Hematopoietic multipotent progenitor cell (in vitro differentiated cells): Measurements from ENCODE around the gene NEAT1. TPM values are rescaled to one million over a fixed set of nuclear protein-coding genes. Genes with fewer than 3 reads are reported as not detected.

Source experiments
- DNase-seq, 3 donors: peaks; one replicate each; pipeline ENCODE4 v3.0.0-alpha.2; 2011 to 2015; ENCODE audit warnings: low read depth in 2 of 3, low spot score in 2 of 3
- total RNA-seq: library from RNA; depleted of rRNA; stranded (reverse); fragments of >200 nt; gene quantifications from one replicate; pipeline ENCODE4 v1.2.3, GENCODE V29; 2012

Gene NEAT1
- total RNA-seq: 102 TPM

DNA sequence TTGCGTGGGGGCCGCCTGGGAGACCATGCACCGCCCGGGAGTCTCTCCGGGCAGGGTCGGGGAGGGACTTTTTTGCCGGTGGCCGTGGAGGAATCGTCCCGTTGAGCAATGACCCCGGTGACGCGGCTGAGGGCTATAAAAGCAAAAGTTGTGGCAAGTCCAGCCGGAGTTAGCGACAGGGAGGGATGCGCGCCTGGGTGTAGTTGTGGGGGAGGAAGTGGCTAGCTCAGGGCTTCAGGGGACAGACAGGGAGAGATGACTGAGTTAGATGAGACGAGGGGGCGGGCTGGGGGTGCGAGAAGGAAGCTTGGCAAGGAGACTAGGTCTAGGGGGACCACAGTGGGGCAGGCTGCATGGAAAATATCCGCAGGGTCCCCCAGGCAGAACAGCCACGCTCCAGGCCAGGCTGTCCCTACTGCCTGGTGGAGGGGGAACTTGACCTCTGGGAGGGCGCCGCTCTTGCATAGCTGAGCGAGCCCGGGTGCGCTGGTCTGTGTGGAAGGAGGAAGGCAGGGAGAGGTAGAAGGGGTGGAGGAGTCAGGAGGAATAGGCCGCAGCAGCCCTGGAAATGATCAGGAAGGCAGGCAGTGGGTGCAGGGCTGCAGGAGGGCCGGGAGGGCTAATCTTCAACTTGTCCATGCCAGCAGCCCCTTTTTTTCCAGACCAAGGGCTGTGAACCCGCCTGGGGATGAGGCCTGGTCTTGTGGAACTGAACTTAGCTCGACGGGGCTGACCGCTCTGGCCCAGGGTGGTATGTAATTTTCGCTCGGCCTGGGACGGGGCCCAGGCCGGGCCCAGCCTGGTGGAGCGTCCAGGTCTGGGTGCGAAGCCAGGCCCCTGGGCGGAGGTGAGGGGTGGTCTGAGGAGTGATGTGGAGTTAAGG, at the start of gene NEAT1:
Gene NEAT1, plus strand, starts transcription at position 166 of the 883 bp plus-strand sequence.
- DNase-seq: peak; percentile 82 to 94 (median 94)

DNA sequence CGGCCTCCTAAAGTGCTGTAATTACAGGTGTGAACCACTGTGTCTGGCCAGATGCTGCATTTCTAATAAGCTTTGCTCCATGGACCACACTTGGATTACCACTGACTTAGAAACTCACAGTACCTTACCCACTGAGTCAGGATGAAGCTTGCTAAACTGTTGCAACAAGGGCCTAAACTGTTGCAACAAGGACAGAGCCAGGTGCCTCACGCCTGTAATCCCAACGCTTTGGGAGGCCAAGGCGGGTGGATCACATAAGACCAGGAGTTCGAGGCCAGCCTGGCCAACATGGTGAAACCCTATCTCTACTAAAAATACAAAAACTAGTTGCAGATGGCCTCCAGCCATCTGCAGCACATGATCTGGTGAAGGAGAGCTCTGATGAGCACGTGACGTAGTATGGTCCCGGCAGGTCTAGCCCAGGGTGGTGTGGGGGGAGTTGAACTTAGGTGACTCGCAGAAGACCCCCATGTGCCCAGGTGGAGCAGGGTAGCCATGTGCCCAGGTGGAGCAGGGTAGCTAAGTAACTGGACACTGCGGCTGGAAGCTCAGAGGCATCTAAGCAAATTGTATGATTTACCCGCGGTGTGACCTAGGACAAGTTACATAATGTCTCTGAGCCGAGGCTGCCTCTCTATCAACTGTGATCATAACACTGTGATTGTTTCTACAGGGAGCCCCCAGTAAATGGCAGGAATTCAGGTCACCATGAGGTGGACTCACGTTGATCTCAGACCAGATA, 48.6 kb upstream of the NEAT1 start:
- no peak for DNase-seq

DNA sequence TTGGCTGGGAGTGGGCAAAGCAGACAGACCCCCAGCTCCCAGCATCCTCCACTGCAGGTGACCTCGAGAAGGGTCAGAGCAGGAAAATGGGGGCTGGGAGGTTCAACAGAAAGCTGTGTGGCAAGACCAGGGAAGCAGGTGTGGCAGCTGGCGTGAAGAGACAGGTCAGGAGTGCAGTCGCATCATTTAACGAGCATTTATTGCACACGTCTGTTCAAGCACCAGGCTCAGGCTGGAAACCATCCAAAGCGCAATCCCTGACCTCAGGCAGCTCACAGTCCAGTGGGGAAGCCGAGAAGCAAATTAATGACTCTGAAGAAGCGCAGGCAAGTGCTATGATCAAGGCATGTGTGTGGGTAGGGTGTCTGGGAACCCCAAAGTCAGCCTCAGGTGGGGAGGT, 47.6 kb upstream of the NEAT1 start:
- no peak for DNase-seq

DNA sequence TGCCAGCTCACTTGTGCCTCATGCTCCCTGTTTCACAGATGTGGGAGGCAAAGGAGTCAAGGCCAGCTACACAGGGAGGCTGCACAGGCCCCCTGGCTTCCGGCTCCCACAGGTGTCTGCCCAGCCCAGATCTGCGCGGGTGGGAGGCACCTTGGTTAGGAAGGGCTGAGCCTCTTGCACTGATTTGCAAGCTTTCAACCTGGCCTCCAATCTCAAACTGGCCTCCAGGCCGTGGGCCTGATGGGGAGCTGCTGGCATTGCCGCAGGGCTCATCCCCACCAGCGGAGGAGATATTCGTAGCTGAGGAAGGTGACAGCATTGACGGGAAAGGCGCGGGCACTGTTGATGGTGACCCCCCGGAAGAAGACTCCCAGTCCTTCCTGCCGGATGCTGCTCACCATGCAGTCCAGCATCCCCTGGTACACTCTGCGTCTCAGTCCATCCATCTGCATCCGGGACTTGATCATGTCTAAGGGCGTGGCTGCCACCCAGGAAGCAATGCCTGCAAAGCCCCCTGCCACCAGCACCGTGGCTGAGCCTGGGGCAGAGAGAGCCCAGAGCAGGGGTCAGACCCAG, 46.4 kb upstream of the NEAT1 start:
- no peak for DNase-seq

DNA sequence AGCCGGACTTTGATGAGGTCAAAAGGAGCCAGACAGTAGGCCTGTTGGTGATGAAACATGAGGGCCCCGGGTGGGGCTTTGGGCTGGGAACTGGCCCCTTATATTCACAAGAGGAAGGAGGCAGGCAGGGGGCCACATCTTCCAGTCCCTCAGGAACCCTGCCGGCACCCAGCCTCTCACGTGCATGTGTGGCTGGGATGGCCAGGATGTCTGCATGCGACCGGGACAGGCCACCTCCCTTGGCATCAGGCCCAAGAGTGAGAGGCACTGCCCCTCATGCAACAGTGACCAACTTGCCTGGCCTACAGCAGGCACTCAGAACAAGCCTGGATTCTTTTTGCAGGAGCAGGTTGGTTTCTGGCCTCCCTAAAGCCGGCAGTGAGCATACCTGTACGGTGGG, 45.6 kb upstream of the NEAT1 start:
- no peak for DNase-seq

DNA sequence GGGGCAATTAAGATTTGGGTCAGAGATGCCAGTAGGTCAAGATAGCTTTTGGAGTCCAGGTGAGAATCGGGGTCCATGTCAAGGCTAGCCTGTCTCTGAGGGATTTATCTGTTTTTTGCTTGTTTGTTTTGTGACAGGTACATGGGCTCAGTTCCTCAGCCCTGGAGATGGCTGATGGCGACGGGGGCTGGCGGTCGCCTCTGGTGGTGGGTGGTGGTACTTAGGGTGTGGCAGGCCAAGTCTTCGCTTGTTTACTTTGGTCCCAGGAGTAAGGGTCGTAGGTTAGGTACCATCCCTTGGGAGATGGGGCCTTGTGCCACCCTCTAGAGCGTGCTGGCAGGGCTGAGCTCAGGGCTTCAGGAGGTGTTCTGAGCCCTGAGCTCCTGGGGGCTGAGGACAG, 44.8 kb upstream of the NEAT1 start:
- peak in 1 of 3 donors; percentile 33 for DNase-seq

DNA sequence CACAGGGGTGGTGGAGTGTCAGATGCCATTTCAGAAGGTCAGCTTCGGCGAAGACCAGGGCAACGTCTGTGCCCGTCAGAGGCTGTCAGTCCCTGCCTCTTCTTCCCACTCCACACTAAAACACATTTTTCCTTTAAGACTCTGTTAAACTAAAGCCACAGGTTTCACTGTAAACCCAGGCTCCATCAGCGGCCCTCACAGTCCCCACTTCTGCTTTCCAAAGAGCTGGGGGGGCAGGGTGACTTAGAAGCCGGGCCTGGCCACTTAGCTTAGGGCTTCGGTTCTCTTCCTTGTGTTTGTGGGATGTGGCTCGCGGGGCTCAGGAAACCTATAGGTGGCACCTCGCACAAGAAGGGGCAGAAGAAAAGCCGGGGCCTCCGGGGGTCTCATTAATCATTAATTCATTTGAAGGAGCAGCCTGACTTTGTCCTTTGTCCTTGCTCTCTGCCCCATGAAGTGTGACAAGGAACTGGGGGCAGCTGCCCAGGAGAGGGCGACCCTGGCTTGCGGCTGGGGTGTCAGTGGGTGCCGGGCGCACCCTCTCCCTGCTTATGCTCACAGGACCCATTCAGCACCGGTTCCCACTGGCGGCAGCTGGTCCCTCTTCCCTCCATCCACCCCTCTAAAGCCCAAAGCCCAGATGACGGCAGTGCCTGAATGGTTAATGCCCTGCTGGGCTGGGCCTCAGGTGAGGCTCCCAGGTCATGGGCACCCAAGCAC, 44.2 kb upstream of the NEAT1 start:
- peak in 2 of 3 donors; percentile 68 to 85 for DNase-seq

DNA sequence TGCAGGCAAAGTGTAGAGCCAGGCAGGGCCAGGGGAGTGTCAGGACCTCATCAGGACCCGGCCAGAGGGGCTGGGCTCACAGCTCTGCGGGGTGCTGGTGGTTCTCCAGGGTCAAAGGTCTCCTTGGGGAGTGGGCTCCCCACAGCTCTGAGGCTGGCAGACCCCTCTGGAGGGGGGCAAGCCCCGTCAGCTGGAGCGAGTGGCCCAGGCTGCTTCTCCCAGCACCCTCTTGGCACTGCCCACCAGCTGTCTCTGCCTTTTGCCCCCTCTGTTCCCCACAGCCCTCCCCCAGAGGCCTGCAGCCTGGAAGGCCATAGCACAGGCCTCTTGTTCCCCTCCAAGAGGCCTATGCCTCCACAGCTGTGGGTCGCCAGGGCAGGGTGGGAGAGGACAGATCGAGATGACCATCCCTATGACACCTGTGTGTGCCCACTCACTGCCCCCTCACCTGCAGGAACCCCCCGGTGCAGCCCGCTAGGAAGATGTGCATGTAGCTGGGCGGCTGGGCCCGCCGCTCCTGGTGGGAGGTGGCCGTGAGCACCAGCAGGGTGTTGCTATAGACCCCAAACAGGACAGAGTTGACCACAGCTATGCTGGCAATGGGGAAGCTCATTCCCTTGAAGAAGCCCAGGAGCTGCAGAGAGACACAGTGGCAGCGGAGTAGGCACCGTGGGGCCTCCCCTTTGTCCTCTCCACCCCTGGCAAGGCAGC, 43.5 kb upstream of the NEAT1 start:
- no peak for DNase-seq

DNA sequence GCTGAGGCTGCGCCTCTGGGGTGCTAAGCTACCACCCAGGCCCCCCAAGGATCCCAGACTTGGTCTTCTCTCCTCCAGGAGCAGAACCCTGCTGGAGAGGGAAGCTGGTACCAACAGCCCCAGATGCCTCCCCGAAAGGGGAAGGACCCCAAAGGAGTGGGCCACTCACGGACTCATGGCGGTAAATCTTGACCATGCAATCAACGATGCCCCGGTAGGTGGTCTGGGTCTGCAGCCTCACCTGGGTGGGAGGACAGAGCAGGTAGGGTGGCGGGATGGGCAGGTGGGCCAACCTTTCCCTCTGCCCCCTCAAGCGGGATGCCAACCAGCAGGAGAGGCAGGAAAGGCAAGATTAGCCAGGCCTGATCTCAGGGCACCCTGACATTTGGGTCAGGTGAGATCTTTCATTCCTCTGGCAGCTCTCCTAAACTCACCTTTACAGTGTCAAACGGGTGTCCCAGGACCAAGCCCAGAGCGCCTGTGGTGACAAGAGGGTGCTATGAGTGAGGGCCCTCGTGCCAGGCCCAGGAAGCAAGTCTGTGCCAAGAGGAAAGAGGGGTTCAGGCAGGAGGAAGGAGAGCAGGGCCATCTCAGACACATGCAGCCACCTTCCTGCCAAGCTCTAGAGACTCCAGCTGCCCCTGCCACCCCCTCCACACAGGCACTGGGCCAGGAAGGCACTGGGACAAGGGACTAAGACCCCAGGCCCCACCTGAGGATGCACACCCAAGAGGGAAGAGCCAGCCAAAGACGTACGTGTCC, 42.7 kb upstream of the NEAT1 start:
- DNase-seq: no peak

DNA sequence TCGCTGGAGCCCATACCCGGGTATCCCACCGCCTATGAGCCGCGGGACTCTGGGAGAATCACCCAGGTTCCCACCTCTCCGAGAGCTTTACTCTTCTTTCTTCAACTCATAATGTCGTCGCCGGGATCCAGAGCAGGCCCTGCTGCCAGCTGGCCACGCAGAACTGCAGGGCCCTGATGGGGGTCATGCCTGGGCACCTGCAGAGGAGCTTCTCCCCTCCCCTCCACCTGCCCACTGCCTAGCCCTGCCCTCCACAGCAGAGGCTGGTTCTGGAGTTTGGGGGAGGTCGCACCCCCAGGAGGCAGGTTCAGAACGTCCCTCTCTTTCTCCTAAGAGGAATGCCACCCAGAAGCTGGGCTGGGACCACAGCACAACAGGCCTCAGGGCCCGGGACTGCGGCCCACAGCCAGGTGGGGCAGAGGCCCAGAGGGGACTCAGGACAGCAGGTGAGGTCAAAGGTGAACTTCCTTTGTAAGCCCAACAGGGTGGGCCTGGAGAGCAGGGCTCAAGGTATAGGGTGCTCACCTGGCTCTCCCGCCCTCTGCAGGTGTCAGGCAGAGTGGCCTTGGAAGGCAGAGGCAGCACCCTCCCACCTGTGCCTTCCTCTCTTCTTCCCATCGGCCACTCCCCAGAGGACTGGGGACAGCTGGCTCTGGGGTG, 42.0 kb upstream of the NEAT1 start:
- no peak for DNase-seq

DNA sequence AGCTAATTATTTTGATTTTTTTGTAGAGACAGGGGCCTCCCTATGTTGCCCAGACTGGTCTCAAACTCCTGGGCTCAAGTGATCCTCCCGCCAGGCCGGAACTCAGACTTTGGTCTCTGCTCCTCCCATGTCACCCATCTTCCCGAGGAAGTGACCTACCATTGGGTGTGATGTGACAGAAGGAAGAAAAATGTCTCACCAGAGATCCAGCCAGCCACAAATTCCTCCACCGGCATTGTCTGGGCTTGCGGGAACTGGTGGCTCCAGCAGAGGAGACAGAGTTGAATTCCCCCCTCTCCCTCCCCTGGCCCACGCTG, 40.9 kb upstream of the NEAT1 start:
- DNase-seq: no peak

DNA sequence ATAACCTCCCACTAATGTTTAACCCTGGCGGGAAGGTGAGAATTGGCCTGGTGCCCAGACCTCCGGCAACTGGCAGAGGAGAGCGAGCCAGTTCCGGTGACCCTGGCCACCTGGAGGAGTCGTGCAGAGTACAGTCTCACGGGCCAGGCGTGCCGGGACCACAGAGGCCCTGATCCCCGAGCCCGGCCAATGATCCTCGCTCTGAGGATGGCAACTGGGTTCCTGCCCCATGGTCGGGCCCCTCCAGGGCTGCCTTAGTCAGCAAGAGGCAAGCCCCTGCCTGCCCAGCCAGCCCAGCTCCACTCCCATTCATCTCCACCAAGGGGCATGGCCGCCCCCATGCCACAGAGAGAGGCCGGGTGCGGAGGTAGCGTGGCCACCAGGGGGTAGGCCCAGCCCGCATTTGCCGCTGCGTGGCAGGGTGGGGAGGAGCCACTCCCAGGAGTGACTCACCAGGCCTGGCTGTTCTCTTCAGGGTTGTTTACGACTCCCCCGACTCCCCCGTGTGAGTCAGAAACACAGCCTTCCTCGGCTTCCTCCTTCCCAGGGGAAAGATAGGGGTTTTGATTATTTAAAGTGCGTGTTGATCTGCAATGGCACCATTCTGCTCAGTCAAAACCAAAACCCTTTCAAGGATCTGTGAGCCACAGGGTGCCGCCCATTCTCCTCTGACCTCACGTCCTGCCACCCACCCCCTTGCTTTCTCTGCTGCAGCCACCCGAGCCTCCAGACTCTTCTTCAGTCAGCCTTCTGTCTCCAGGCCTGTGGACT, 40.4 kb upstream of the NEAT1 start, which contains the start of gene SLC25A45:
Gene SLC25A45, minus strand, starts transcription at position 614 of the 771 bp plus-strand sequence. CDS start 695 bp downstream, outside the sequence.
- DNase-seq: peak; percentile 77 to 96 (median 95)

DNA sequence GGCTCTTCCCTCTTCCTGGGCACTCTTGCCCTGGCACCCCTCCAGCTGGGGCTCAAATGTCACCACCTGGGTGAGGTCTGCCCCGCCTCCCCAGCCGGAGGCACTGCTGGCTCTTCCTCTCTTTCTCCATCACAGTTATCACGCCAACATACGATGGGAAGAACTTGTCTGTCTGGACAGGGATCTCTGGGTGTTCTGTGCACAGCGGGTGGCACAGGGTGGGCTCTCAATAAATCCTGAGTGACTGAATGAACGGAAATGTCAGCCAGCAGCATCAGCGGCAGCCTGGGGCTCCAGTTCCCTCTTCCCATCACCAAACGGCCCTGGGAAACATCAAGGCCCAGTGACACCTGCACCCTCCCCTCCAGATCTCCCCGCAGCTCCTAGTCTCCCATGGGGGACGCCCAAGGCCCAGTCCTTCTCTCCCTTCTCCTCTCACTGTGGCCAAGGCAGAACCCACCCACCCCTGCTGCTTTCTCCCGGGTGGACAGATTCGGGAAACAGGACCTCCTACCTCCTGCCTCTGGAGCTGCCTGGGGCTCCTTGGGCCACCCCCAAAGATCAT, 39.7 kb upstream of the NEAT1 start:
- DNase-seq: no peak

DNA sequence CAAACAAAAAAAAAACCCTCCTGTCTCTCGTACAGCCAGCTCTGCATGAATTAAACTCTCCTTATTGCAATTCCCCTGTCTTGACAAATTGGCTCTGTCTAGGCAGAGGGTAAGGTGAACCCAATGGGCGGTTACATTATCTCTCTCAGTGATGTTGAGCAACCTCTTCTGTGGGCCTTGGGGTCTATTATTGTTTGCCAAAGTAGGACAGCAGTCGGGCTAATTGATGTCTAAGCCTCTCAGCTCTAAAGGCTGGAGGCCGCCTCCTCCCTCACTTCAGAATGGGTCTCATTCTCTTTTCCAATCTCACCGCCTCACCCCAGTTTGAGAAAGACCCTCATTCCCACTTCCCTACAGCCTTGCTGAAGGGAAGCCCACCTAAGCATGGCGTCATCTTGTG, 38.8 kb upstream of the NEAT1 start:
- no peak for DNase-seq

DNA sequence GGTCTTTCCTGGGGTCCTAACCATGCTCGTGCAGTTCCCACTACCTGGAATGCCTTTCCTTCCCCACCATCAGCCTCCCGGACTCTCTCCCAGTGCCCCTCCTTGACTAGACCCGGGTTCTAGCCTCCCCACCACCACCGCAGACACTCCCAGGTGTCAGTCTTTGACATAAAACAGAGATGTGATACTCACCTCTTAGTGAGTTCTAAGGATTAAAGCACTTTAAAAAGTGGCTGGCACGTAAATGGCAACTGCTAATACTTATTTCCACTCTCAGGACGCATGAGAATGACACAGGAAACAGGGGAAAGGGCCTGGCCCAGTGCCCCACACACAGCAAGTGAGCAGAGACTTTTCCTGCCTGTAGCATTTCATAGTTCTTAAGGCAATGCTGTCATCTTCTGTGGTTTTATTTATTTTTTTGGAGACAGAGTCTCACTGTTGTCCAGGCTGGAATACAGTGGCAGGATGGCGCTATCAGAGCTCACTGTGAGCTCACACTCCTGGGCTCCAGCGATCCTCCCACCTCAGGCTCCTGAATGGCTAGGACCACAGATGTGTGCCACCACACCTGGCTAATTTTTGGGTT, 38.2 kb upstream of the NEAT1 start:
- no peak for DNase-seq

DNA sequence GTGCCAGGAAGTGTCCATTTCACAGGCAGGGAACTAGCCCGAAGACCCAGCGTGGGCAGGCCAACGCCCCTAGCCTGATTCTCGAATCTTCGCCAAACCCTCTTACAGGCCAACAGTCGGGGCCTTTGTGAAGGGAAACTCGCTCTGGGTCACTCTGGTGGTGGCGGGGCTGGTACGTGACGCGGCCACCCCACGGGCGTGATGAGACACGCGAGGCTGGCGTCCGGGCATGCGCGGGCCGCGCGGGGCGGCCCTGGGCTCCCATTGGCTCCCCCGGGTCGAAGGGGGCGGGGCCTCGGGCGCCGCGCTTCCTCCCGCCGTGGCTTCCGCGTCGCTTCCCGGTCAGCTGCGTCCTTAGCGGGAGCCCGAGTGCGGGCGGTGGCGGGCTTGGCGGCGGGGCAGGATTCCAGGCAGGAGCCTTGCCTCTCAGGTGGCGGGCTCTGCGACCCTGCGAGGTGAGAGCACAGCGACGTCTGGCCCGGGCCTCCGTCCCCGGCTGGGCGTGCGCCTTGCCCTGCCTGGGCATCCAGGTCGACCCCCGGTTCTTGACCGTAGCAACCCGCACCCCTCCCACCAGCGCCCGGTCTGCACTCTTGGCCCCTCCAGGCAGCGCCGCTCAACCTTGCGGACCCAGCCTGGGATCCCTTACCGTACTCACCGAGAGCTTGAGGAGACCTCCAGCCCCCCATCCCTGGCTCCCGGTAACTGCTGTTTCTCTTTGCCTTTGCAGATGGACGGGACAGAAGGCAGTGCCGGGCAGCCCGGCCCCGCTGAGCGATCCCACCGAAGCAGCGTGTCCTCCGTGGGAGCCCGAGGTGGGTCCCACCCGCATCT, 36.1 kb upstream of the NEAT1 start, which contains the start of gene FRMD8:
Gene FRMD8, plus strand, starts transcription at position 331 of the 834 bp plus-strand sequence. Its CDS starts 400 bp downstream, at position 731.
- peak; percentile 78 to 83 (median 80) for DNase-seq
